ENCODE data around the gene ZC3HAV1L.
"Not testable (repeated sequence)": the region's sequence is repeated elsewhere in the genome, so short reads cannot be mapped to it uniquely, and the experiment has no call there.

- TF ChIP-seq CTCF, POLR2A, EP300, POLR2AphosphoS5 (IDR thresholded peaks at IDR 0.05): not testable (repeated sequence)
These were observed 41.9 kb upstream of the ZC3HAV1L start for GRCh38 chr7:139077706-139078105.
